Karpas-422 (cell line): ENCODE measurements around the gene THSD4. TPM values are rescaled to one million over a fixed set of nuclear protein-coding genes. Genes with fewer than 3 reads are reported as not detected.

Experiments used
- DNase-seq: peaks from one replicate; pipeline ENCODE4 v3.0.0-alpha.2; 2015
- H2AFZ ChIP-seq: fragments of 200-600 bp; sonication (generic); 2 replicates; pipeline ENCODE4 v1.6.1; 2014; ENCODE audit warnings: antibody characterized with exemption, low read length, mixed read lengths
- H3K27ac ChIP-seq: fragments of 200-600 bp; sonication (generic); 2 replicates; pipeline ENCODE4 v1.5.1; 2014; ENCODE audit warnings: mild to moderate bottlenecking, low read length, moderate library complexity
- H3K27me3 ChIP-seq: fragments of 200-600 bp; sonication (generic); 2 replicates; pipeline ENCODE4 v1.6.1; 2014; ENCODE audit warnings: low read length, mixed read lengths
- H3K36me3 ChIP-seq: fragments of 200-600 bp; sonication (generic); 2 replicates; pipeline ENCODE4 v1.6.1; 2014; ENCODE audit warnings: low read length, mixed read lengths; ENCODE audit not compliant: insufficient read depth
- H3K4me1 ChIP-seq: fragments of 200-600 bp; sonication (generic); 2 replicates; pipeline ENCODE4 v1.6.1; 2014; ENCODE audit warnings: mild to moderate bottlenecking, low read length, mixed read lengths
- H3K4me2 ChIP-seq: fragments of 200-600 bp; sonication (generic); 2 replicates; pipeline ENCODE4 v1.6.1; 2014; ENCODE audit warnings: low read length, low read depth, mild to moderate bottlenecking; ENCODE audit not compliant: poor library complexity, severe bottlenecking
- H3K4me3 ChIP-seq: fragments of 200-600 bp; sonication (generic); 2 replicates; pipeline ENCODE4 v1.5.1; 2014; ENCODE audit warnings: mild to moderate bottlenecking, antibody characterized with exemption, low read length, mixed read lengths
- H3K79me2 ChIP-seq: fragments of 200-600 bp; sonication (generic); 2 replicates; pipeline ENCODE4 v1.6.1; 2014; ENCODE audit warnings: mild to moderate bottlenecking, low read length, mixed read lengths
- H3K9ac ChIP-seq: fragments of 200-600 bp; sonication (generic); 2 replicates; pipeline ENCODE4 v1.6.0; 2014; ENCODE audit warnings: low read length
- H3K9me2 ChIP-seq: fragments of 200-600 bp; sonication (generic), shearing (Covaris generic); replicated peaks from 2 replicates; pipeline ENCODE4 v1.6.0; 2014; ENCODE audit warnings: mild to moderate bottlenecking, low read length, moderate library complexity; ENCODE audit not compliant: insufficient read depth
- H3K9me3 ChIP-seq: fragments of 300-700, 200-600 bp; sonication (generic); 2 replicates; pipeline ENCODE4 v1.6.1; 2014; ENCODE audit warnings: low read length, mixed read lengths
- H4K20me1 ChIP-seq: fragments of 200-600 bp; sonication (generic); 2 replicates; pipeline ENCODE4 v1.6.1; 2014; ENCODE audit warnings: mild to moderate bottlenecking, antibody characterized with exemption, low read length, low read depth; ENCODE audit not compliant: insufficient read depth
- total RNA-seq: library from RNA; depleted of rRNA; stranded (reverse); fragments of >200 nt; shearing (Covaris generic); gene quantifications from 2 replicates; pipeline ENCODE4 v1.2.3, GENCODE V29; 2014; ENCODE audit warnings: low replicate concordance

Gene THSD4
- total RNA-seq, 1 experiment from 2014 or later: 0.11 TPM

DNA sequence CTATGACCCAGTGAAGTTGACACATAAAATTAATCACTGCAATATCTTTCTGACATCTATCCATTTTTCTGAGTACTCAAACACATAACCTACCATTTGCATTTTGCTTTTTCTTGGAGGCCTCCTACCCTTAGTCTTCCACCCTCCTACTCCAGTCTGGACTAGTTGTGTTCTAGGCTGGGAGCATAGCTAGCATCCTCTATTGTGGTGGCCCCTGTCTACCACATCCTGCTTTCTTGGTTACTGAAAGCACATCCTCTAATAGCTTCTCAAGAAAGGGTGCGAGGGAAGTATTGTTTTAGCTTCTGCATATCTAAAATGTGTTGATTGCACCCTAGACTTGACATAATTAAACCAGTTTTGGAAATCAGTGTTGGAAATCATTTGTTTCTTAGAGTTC is 176.5 kb downstream of the THSD4 start:
- Histone ChIP-seq H3K4me1 (no peaks in the 10 kb centered on the region), H3K27me3 (no peaks in the 10 kb centered on the region), H3K79me2 (no peaks in the 10 kb centered on the region), H2AFZ (no peak overlapping the region), H3K9ac (no peak overlapping the region), H3K4me3 (no peak overlapping the region), H3K36me3 (no peaks in the 10 kb centered on the region), H3K9me2 (no peaks in the 10 kb centered on the region), H3K9me3 (no peaks in the 10 kb centered on the region), H4K20me1 (no peaks in the 10 kb centered on the region), H3K27ac (no peak overlapping the region), H3K4me2 (no peak overlapping the region)
- no peak for DNase-seq

- no peaks in the 10 kb centered on the region for H3K27me3 ChIP-seq
- H3K79me2 ChIP-seq: no peaks in the 10 kb centered on the region
- H3K4me3 ChIP-seq: no peak overlapping the region
- no peaks in the 10 kb centered on the region for H3K4me1 ChIP-seq
- no peaks in the 10 kb centered on the region for H3K9me2 ChIP-seq
- H2AFZ ChIP-seq: no peak overlapping the region
- H3K27ac ChIP-seq: no peak overlapping the region
- H3K9me3 ChIP-seq: no peaks in the 10 kb centered on the region
- H3K4me2 ChIP-seq: no peak overlapping the region
- peak; percentile 25 for DNase-seq
- H3K36me3 ChIP-seq: no peaks in the 10 kb centered on the region
- H4K20me1 ChIP-seq: no peaks in the 10 kb centered on the region
- no peak overlapping the region for H3K9ac ChIP-seq
Measured at GRCh38 chr15:71293723-71294122, 178.5 kb downstream of the THSD4 start.

DNA sequence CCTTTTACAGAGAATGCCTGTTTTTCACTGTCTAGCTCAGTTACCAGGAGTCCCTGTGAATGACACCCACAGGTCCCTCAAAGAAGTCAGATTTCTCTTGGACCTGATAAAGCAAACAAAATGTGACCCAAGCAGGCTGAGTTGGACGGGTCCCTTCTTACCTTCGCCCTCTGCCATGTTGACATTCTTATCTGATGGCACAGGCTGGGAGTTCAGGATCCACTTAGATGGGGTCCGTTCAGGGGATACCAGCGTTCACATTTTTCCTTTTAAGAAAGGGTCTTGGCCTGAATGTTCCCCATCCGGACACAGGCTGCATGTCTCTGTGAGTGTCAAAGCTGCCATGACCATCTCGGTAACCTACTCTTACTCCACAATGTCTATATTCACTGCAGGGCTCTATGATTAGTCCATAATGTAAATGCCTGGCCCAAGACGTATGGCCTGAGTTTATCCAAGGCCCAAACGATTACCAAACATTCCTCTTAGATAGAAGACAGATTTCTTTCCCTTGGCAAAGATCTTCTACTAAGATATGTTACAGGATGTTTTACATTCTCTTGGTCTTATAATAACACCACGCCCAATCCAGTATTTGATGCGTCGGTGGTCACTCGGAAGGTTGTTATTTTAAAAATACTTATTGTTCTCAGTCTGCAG is 179.1 kb downstream of the THSD4 start:
- no peaks in the 10 kb centered on the region for H4K20me1 ChIP-seq
- no peaks in the 10 kb centered on the region for H3K27me3 ChIP-seq
- no peaks in the 10 kb centered on the region for H3K9me3 ChIP-seq
- H3K4me1 ChIP-seq: no peaks in the 10 kb centered on the region
- H3K9me2 ChIP-seq: no peaks in the 10 kb centered on the region
- H2AFZ ChIP-seq: no peak overlapping the region
- DNase-seq: no peak
- H3K9ac ChIP-seq: no peak overlapping the region
- no peak overlapping the region for H3K4me2 ChIP-seq
- no peaks in the 10 kb centered on the region for H3K36me3 ChIP-seq
- H3K4me3 ChIP-seq: no peak overlapping the region
- no peak overlapping the region for H3K27ac ChIP-seq
- H3K79me2 ChIP-seq: no peaks in the 10 kb centered on the region

DNA sequence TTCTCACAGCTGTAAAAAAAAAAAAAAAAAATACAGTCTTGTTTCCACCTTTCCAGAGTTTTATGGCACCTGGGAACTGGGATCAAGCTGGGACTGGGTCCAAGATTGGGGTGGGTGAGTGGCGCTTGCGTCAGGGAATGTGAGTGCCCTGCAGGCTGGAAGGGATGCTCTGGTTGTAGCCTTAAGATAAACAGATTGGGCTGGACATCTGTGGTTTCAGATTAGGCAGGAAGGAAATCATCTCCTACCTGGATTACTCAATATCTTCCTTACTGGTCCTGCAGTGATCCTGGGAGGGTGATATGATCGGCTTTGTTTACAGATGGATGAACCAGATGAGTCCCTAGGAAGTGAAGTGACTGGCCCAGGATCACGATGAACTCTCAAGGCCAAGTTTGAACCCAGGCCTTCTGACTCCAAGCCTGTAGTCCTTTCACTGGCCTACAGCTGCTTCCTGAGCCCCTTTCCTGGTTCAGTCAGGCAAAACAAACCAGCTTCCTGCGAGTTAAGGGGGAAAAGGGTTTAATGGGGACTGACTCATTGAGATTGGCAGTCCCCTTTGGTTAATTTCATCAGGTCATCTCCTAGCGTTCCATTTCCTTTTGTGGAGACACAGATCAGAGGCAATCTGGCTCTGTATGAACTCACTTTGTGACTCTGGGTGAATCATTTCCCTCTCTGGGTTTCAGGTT is 179.8 kb downstream of the THSD4 start:
- no peak overlapping the region for H3K4me3 ChIP-seq
- no peak overlapping the region for H2AFZ ChIP-seq
- DNase-seq: no peak
- no peaks in the 10 kb centered on the region for H3K9me2 ChIP-seq
- no peak overlapping the region for H3K27ac ChIP-seq
- no peaks in the 10 kb centered on the region for H3K4me1 ChIP-seq
- H3K9ac ChIP-seq: no peak overlapping the region
- H3K27me3 ChIP-seq: no peaks in the 10 kb centered on the region
- no peak overlapping the region for H3K4me2 ChIP-seq
- H3K79me2 ChIP-seq: no peaks in the 10 kb centered on the region
- no peaks in the 10 kb centered on the region for H3K9me3 ChIP-seq
- H3K36me3 ChIP-seq: no peaks in the 10 kb centered on the region
- no peaks in the 10 kb centered on the region for H4K20me1 ChIP-seq

DNA sequence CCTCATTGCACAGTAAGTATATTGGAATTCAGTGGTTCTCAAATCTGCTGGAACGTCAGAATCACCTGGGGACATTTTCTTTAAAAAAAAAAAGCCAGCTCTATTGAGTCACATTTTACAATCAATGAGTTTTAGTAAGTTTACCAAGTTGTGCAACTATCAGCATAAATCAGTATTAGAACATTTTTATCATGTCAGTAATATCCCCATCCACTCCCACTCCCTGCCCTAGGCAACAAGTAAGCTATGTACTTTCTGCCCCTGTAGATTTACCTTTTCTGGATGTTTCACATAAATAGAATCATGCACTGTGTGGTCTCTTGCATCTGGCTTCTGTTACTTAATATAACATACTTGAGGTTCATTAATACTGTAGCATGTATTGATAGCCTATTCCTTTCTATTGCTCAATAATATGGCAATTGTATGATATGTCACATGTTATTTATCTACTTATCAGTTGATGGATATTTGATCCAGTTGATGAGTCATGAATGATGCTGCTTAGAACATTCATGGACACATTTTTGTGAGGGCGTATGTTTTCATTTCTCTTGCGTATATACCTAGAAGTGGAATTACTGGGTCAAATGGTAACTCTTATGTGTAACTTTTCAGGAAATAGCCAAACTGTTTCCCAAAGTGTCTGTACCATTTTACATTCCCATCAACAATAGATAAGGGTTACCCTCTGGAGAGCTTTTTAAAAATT is 180.5 kb downstream of the THSD4 start:
- Histone ChIP-seq H3K4me1 (no peaks in the 10 kb centered on the region), H3K9ac (no peak overlapping the region), H3K36me3 (no peaks in the 10 kb centered on the region), H3K4me2 (no peak overlapping the region), H3K27ac (no peak overlapping the region), H3K4me3 (no peak overlapping the region), H3K9me3 (no peaks in the 10 kb centered on the region), H3K27me3 (no peaks in the 10 kb centered on the region), H3K9me2 (no peaks in the 10 kb centered on the region), H3K79me2 (no peaks in the 10 kb centered on the region), H2AFZ (no peak overlapping the region), H4K20me1 (no peaks in the 10 kb centered on the region)
- no peak for DNase-seq

- Histone ChIP-seq H3K4me2 (no peak overlapping the region), H3K4me1 (no peaks in the 10 kb centered on the region), H3K9me3 (no peaks in the 10 kb centered on the region), H3K27ac (no peak overlapping the region), H3K4me3 (no peak overlapping the region), H3K36me3 (no peaks in the 10 kb centered on the region), H3K79me2 (no peaks in the 10 kb centered on the region), H3K9ac (no peak overlapping the region), H2AFZ (no peak overlapping the region), H3K27me3 (no peaks in the 10 kb centered on the region), H4K20me1 (no peaks in the 10 kb centered on the region), H3K9me2 (no peaks in the 10 kb centered on the region)
- no peak for DNase-seq
Measured at GRCh38 chr15:71296315-71296679, 181.0 kb downstream of the THSD4 start.

GRCh38 chr15:71301958-71302621 is 186.8 kb downstream of the THSD4 start:
- Histone ChIP-seq H3K27ac (no peak overlapping the region), H3K4me3 (no peak overlapping the region), H3K9me3 (no peaks in the 10 kb centered on the region), H3K4me2 (no peak overlapping the region), H3K27me3 (no peaks in the 10 kb centered on the region), H4K20me1 (no peaks in the 10 kb centered on the region), H3K79me2 (no peaks in the 10 kb centered on the region), H3K9ac (no peak overlapping the region), H3K9me2 (no peaks in the 10 kb centered on the region), H2AFZ (no peak overlapping the region), H3K4me1 (no peaks in the 10 kb centered on the region), H3K36me3 (no peaks in the 10 kb centered on the region)
- DNase-seq: peak; percentile 31

- Histone ChIP-seq H3K27me3 (no peaks in the 10 kb centered on the region), H2AFZ (no peak overlapping the region), H3K27ac (no peak overlapping the region), H3K4me1 (no peaks in the 10 kb centered on the region), H3K4me3 (no peak overlapping the region), H3K79me2 (no peaks in the 10 kb centered on the region), H3K9me3 (no peaks in the 10 kb centered on the region), H4K20me1 (no peaks in the 10 kb centered on the region), H3K36me3 (no peaks in the 10 kb centered on the region), H3K9ac (no peak overlapping the region), H3K4me2 (no peak overlapping the region), H3K9me2 (no peaks in the 10 kb centered on the region)
- DNase-seq: peak; percentile 16
Measured at GRCh38 chr15:71302861-71303410, 187.7 kb downstream of the THSD4 start.
